HG02938 (cell line): ENCODE results near the gene P2RY11.

Experiments used
- ATAC-seq: cut with Tn5 transposase; IDR thresholded peaks from one replicate; pipeline ENCODE4 v1.9.1; 2021; ENCODE audit warnings: mild to moderate bottlenecking, moderate library complexity; ENCODE audit not compliant: unreplicated experiment

The P2RY11 gene

GRCh38 chr19:10112895-10113591 is 1.6 kb downstream of the P2RY11 start:
- ATAC-seq: no peak

GRCh38 chr19:10113592-10113963 is 2.1 kb downstream of the P2RY11 start:
- ATAC-seq: no peak

- no peak for ATAC-seq
Observed at GRCh38 chr19:10113964-10114650, 2.6 kb downstream of the P2RY11 start.

GRCh38 chr19:10114651-10115391 is 3.3 kb downstream of the P2RY11 start:
- no peak for ATAC-seq

- ATAC-seq: no peak
Observed at GRCh38 chr19:10115392-10116084, 4.0 kb downstream of the P2RY11 start.

GRCh38 chr19:10116085-10116865 is 4.8 kb downstream of the P2RY11 start:
- no peak for ATAC-seq

- no peak for ATAC-seq
Observed at GRCh38 chr19:10116866-10117616, 5.5 kb downstream of the P2RY11 start.

- ATAC-seq: no peak
Observed at GRCh38 chr19:10118960-10119359, 7.5 kb downstream of the P2RY11 start.

- ATAC-seq: no peak
Observed at GRCh38 chr19:10120538-10121189, 9.2 kb downstream of the P2RY11 start.

- no peak for ATAC-seq
Observed at GRCh38 chr19:10122045-10122444, 10.6 kb downstream of the P2RY11 start.

- ATAC-seq: no peak
Observed at GRCh38 chr19:10124429-10124828, 12.9 kb downstream of the P2RY11 start.

- no peak for ATAC-seq
Observed at GRCh38 chr19:10126213-10126639, 14.7 kb downstream of the P2RY11 start.

GRCh38 chr19:10132905-10133304 is 21.4 kb downstream of the P2RY11 start:
- ATAC-seq: no peak

- ATAC-seq: no peak
Observed at GRCh38 chr19:10133596-10133995, 22.1 kb downstream of the P2RY11 start.

- ATAC-seq: no peak
Observed at GRCh38 chr19:10134040-10134439, 22.5 kb downstream of the P2RY11 start.

- ATAC-seq: no peak
Observed at GRCh38 chr19:10135551-10136334, 24.2 kb downstream of the P2RY11 start.

- no peak for ATAC-seq
Observed at GRCh38 chr19:10136936-10137335, 25.4 kb downstream of the P2RY11 start.
